ENCODE measurements around the gene TCF4.

TCF4 gene

DNA sequence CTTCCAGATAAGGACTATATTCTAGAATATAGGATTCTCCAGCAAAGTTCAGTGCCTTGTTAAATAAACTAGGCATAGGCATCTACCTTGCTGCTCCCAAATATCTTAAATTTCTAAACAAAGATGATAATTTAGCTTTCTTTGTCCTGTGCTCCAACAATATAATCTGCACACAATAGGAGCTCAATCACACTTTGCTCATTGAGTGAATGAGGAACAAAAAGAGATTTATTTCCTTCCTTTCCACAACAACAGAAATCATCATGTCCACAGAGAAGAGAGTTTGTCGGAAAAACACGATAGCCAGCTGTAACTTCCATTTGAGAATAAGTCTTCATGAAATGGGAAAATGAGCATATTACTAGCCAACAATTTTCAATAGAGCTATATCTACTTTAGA, 256.7 kb downstream of the TCF4 start:
- Histone ChIP-seq H3K36me3 (ENCODE audit: insufficient read depth, low read length) (no peaks in the 10 kb centered on the region), H3K9me3 (ENCODE audit: control insufficient read depth, insufficient read depth, low read length) (no peaks in the 10 kb centered on the region), H3K9ac (ENCODE audit: low read depth, low read length) (no peak overlapping the region), H3K4me1 (ENCODE audit: insufficient read depth, low read length) (no peaks in the 10 kb centered on the region)

DNA sequence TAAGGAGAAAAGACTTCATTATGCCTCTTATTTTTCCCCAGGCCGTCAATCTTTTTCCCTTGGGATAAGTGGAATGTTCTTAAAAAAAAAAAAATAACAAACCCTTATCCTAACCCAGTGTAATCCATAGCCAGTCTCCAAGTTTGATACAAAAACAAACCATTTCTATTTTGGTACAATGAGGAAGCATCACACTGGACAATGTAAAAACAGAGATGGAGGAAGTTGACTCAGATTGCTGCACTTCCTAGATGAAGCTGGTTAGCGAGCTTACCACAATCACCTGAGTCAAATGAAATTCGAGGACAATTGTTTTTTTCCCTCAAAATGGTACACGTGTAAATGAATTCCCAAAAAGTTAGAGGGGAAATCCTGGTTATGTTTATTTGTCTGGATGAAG, 259.7 kb downstream of the TCF4 start:
- no peaks in the 10 kb centered on the region for H3K9me3 ChIP-seq (ENCODE audit: control insufficient read depth, insufficient read depth, low read length)
- H3K4me1 ChIP-seq (ENCODE audit: insufficient read depth, low read length) = no peaks in the 10 kb centered on the region
- no peak overlapping the region for H3K9ac ChIP-seq (ENCODE audit: low read depth, low read length)
- no peaks in the 10 kb centered on the region for H3K36me3 ChIP-seq (ENCODE audit: insufficient read depth, low read length)

DNA sequence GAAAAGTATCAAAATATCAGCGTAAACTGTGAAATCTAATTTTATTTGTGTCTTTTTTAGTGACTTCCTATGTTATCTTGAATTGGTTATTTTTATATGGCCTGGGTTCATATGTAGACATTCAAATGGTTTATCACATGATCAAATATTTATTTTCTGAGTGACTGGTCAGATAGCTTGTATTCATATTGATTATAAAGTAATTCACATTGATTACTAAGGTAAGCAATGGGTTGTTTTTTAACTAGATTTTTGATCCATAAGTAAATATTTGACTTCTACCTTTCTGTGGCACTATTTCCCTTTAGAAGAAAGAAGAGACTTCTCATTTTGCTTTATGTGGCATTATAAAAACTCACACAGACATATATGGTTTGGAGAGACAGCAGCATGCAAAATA, 260.5 kb downstream of the TCF4 start:
- no peaks in the 10 kb centered on the region for H3K9me3 ChIP-seq (ENCODE audit: control insufficient read depth, insufficient read depth, low read length)
- H3K4me1 ChIP-seq (ENCODE audit: insufficient read depth, low read length) = no peaks in the 10 kb centered on the region
- H3K36me3 ChIP-seq (ENCODE audit: insufficient read depth, low read length) = no peaks in the 10 kb centered on the region
- H3K9ac ChIP-seq (ENCODE audit: low read depth, low read length) = no peak overlapping the region

DNA sequence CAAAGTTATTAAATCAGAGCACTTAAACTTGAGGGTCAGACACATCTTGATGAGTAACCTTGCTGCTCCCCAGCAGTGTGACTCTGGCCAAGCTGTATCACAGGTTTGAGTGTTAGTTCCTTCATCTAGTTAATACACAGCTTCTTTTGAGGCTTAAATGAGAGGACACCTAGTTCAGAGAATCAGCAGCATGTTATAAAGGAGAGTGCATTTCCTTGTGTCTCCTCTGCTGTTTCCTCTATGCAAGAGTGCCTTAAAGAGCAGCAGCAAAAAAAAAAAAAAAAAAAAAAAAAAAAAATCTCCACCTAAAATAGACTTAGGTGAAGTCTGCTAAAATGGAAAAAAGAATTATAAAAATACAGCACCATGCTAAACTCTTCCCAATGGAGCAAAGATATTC, 261.9 kb downstream of the TCF4 start:
- no peaks in the 10 kb centered on the region for H3K4me1 ChIP-seq (ENCODE audit: insufficient read depth, low read length)

DNA sequence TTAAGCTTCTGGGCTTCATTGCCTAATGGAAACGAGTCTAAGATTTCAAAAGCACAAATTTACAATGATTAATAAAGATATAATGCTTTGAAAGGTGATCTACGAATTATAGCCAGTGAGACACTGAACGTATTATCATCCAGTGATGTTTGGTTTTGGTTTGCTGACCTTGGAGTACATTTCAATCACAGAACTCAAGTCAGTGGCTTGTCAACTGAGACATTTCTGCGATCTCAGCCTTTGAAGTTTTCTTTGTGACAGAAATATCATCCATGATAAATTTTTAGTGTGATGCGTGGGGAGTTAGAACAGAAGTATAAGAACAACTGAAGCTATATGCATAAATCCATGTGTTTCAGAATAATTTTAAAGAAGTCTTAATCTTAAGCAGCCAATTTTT, 263.8 kb downstream of the TCF4 start:
- no peaks in the 10 kb centered on the region for H3K4me1 ChIP-seq (ENCODE audit: insufficient read depth, low read length)
- H3K9ac ChIP-seq (ENCODE audit: low read depth, low read length) = no peak overlapping the region

More for the DNA sequence above, 261.9 kb downstream of the TCF4 start:
- no peaks in the 10 kb centered on the region for H3K36me3 ChIP-seq (ENCODE audit: insufficient read depth, low read length)
- H3K9ac ChIP-seq (ENCODE audit: low read depth, low read length) = no peak overlapping the region
- no peaks in the 10 kb centered on the region for H3K9me3 ChIP-seq (ENCODE audit: control insufficient read depth, insufficient read depth, low read length)

DNA sequence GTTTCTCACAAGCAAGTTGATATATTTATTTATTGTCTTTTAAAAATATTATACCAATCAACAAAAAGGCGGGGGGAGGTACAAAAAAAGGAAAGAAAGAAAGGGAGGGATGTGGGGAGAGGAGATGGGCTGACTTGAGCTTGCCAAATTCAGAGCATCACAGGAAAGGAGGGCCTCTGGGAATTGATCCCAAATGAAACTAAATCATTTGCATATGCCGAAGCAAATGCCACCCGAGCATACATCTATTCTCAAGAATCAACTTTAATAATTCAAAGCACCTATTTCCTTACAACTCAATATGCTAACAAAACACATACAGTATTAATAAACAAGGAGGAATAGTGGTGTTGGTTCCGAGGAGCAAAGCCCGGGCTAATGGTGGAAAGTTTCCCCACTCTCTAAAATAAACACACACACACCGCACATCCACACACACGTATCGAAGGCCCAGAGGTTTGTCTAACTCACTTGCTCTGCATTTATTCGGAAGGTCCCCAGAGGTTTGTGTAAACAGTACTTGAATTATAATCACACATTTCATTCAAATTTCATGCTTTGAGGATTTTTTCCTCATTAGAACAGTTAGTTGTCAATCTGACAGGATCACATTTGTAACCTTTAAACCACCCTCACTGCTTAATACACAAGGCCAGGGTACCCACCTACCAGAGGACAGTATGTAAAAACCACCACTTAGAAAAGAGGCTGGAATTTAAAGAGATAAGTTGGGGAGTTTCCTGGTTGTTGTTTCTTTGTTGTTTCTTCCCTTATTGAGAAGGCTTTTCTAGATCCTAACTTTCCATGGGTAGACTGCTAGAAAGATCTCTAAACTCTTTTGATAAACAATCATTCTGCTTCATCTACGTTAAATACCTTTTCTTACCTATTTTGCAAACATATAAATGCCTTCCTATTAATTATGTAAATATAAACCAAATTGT, 264.7 kb downstream of the TCF4 start:
- Histone ChIP-seq H3K4me1 (ENCODE audit: insufficient read depth, low read length) (0 out of 2 replicates have a peak, but pooled peaks cover 3% of the 10 kb centered on the region), H3K36me3 (ENCODE audit: insufficient read depth, low read length) (no peaks in the 10 kb centered on the region), H3K9me3 (ENCODE audit: control insufficient read depth, insufficient read depth, low read length) (no peaks in the 10 kb centered on the region), H3K9ac (ENCODE audit: low read depth, low read length) (peak overlapping the region; percentile 50; the same call in 1 of the 2 replicates)

More for the DNA sequence above, 263.8 kb downstream of the TCF4 start:
- Histone ChIP-seq H3K9me3 (ENCODE audit: control insufficient read depth, insufficient read depth, low read length) (no peaks in the 10 kb centered on the region), H3K36me3 (ENCODE audit: insufficient read depth, low read length) (no peaks in the 10 kb centered on the region)

DNA sequence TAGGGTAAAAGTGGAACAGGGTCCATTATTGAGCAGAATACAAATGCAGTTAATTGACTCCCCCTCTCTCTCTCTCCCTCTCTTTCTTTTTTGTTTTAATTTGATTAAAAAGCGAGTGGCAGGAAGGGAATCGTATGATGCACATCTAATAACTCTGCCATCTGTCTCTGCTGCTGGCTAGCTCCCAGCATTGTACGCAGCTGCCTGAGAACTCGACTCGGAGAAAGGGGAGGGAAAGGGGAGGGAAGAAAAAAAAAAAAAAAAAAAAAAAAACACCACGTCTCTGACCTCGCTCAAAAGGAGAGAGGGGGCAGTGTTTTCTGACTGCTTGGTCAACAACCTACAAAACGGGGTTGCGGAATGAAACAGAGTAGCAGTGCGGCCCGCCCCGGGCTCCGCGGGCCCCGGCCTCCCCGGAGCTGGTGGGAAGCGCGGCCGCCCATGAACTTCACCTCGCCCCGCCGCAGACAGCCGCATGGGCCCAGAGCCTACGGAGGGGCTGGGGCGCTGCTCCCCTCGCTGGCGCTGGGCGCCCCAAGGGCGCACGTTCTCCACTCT, 265.7 kb downstream of the TCF4 start:
- H3K9ac ChIP-seq (ENCODE audit: low read depth, low read length) = peak overlapping the region; percentile 50; the same call in 1 of the 2 replicates
- H3K4me1 ChIP-seq (ENCODE audit: insufficient read depth, low read length) = 0 out of 2 replicates have a peak, but pooled peaks cover 3% of the 10 kb centered on the region
- no peaks in the 10 kb centered on the region for H3K9me3 ChIP-seq (ENCODE audit: control insufficient read depth, insufficient read depth, low read length)
- no peaks in the 10 kb centered on the region for H3K36me3 ChIP-seq (ENCODE audit: insufficient read depth, low read length)

DNA sequence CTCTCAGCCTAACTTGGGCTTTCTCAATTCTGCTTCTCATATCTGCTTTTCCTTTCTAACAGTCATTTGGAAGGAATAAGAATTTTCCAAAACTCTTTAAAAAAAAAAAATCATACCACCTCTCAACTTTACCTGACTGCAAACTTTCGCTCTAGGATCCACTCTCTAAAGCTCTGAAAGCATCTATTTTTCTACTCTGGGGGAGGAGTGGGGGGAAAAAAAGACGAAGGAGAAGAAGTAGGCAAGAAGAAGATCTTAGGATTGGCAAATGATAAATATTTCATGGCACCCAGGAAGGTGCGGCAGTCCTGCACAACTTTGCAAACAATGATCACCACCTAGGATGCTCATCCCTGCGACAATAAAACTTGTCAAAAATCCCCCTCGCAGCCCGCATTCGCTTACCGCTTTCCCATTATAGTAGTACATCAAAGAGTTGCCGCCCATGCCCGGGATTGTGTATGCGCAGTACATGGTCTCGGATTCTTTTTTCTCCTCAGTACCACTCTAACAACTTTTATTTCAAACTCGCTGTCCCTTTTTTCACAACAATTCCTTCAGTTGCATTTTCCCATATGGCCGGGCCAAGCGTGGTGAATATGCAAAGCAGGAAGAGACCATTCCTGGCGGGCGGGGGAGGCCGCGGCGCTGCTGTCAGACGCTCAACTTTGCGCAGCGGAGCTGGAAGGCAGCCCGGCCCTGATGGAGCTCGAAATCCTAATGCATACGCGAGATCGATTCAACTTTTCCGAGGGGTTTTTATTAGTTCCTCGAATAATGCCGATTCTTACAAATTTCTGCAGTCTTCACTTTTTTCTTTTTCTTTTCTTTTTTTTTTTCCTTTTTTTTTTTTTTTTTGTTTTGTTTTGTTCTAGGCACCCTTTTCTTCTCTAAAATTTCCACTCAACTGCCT, 266.5 kb downstream of the TCF4 start:
- no peaks in the 10 kb centered on the region for H3K9me3 ChIP-seq (ENCODE audit: control insufficient read depth, insufficient read depth, low read length)
- 0 out of 2 replicates have a peak, but pooled peaks cover 3% of the 10 kb centered on the region for H3K4me1 ChIP-seq (ENCODE audit: insufficient read depth, low read length)
- H3K36me3 ChIP-seq (ENCODE audit: insufficient read depth, low read length) = no peaks in the 10 kb centered on the region
- peak overlapping the region; percentile 50; the same call in 1 of the 2 replicates for H3K9ac ChIP-seq (ENCODE audit: low read depth, low read length)

DNA sequence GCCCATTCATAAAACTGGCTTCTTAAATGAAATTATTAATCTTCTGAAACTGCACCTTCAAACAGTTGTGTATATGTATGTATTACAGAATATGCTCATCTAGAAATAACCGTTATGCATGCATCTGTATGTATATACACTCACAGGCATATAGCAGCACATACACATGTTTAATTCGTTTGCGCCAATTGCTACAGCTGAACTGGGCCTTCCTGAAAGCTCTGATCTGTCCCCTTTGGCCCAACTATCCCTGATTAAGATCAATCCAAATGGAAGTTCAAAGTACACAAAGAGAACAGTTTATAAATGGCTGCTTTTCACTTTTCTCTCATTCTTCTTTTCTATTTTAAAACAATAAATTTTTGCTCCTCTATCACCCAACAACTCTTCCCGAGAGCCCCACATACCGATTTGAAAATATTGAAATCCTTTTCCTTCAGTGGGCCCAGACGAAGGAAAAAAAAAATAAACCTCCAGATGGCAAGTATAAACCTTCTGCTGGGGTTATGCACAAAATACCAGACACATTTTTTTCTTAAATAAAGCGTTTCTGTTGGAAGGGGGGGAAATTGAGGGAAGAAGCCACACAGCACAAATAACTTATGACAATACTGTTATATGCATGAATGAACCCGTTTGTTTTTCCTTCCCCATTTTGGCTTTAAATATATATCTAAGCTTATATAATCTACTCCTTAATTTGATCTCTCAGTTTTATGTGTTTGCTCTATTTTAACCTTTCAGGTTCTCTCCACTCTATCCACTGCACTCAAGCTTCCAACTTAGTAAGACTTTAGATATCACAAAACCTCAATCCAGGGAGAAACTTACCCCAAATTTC, 267.3 kb downstream of the TCF4 start:
- H3K36me3 ChIP-seq (ENCODE audit: insufficient read depth, low read length) = no peaks in the 10 kb centered on the region
- peak overlapping the region; percentile 50; the same call in 1 of the 2 replicates for H3K9ac ChIP-seq (ENCODE audit: low read depth, low read length)
- H3K4me1 ChIP-seq (ENCODE audit: insufficient read depth, low read length) = 0 out of 2 replicates have a peak, but pooled peaks cover 3% of the 10 kb centered on the region
- no peaks in the 10 kb centered on the region for H3K9me3 ChIP-seq (ENCODE audit: control insufficient read depth, insufficient read depth, low read length)

DNA sequence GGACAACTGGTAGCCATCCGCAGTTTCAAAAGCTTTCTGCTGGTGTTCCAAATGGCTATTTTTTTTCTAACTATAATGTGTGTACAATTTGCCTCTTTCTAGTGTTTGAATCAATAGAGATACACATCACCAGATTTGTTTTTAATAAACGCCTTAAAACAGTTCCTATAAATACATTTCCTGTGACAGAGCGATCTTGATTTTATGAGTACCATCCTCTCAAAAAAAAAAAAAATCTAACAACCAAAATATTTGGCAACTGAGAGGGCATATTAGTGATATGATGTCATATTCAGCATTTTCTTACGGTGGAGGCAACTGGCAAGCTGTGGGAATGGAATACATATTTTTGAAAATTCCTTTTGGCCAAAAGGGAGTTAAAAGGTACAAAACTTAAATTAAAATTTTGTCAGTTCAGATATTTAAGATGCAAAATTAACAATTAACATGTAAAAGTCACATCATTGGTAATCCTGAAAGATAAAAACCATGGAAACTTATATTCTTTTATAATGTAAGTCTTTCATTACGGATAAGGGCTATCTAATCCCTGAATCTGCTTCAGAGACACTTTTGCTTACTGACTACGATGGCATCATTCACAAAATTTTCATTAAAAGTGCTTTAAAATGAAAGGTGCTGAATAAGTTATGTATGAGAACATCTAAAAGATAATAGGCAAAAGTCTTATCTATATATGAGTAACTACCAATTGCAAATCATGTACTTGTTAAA, 268.4 kb downstream of the TCF4 start:
- Histone ChIP-seq H3K4me1 (ENCODE audit: insufficient read depth, low read length) (peaks cover 11% of the 10 kb centered on the region), H3K9ac (ENCODE audit: low read depth, low read length) (no peak overlapping the region), H3K9me3 (ENCODE audit: control insufficient read depth, insufficient read depth, low read length) (no peaks in the 10 kb centered on the region), H3K36me3 (ENCODE audit: insufficient read depth, low read length) (no peaks in the 10 kb centered on the region)

DNA sequence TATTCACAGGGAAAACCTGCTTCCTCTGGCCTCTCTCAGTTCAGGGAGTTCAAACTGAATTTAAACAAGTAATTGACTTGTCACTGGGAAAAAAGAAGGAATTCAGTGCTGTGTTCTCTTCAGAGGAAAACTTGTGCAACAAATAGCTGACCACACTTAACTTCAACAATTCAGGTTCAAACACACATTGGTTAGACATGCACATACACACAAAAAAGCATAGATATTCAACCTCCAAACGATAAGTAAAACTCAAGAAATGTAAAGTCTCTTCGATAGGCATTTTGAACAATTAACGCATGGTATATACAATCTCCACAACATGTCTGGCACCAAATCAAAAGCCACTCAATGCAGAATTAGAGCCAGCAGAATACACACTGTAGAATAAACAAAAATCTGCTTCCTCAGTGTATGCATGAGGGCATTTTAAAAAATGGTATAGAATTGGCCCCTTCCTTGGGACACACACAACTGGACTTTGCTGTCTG, 269.0 kb downstream of the TCF4 start:
- Histone ChIP-seq H3K9me3 (ENCODE audit: control insufficient read depth, insufficient read depth, low read length) (no peaks in the 10 kb centered on the region), H3K4me1 (ENCODE audit: insufficient read depth, low read length) (peaks cover 17% of the 10 kb centered on the region), H3K9ac (ENCODE audit: low read depth, low read length) (no peak overlapping the region), H3K36me3 (ENCODE audit: insufficient read depth, low read length) (no peaks in the 10 kb centered on the region)

DNA sequence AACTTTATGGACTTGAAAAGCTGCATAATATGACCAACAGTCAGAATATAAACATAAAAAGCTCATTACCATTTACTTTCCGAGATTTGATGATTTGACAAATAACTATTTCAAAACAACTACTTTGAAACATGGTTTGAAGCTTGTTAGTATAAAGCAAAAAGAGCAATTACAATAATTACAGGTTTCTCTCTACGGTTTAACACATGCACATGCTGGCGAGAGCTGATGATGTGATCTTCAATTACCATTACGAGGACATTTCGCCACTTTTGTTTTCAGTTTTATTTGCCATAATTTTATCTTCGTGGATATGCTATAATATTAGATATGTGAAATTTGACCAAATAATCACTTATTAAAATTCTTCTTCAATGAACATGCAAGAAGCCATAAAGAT, 270.1 kb downstream of the TCF4 start:
- Histone ChIP-seq H3K9me3 (ENCODE audit: control insufficient read depth, insufficient read depth, low read length) (no peaks in the 10 kb centered on the region), H3K36me3 (ENCODE audit: insufficient read depth, low read length) (no peaks in the 10 kb centered on the region), H3K4me1 (ENCODE audit: insufficient read depth, low read length) (peaks cover 19% of the 10 kb centered on the region), H3K9ac (ENCODE audit: low read depth, low read length) (no peak overlapping the region)

DNA sequence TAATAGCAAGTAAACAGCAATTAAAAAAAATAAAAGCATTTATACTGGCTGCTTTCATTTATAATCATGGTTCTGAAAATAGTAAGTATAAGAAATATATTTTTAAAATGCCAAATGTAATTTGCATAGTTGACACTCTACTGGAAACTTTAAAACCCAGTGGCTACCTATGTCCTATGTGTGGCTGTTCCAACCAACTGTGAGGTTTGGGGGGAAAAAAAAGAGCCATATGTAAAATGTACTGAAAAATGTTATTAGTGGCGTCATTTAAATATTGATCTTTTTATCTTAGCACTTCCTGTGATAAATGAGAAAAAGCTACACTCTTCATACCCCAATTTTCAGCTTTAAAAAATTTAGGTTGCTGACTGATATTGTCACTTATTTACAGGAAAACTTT, 270.7 kb downstream of the TCF4 start:
- no peaks in the 10 kb centered on the region for H3K36me3 ChIP-seq (ENCODE audit: insufficient read depth, low read length)
- peaks cover 19% of the 10 kb centered on the region for H3K4me1 ChIP-seq (ENCODE audit: insufficient read depth, low read length)
- no peak overlapping the region for H3K9ac ChIP-seq (ENCODE audit: low read depth, low read length)
- H3K9me3 ChIP-seq (ENCODE audit: control insufficient read depth, insufficient read depth, low read length) = no peaks in the 10 kb centered on the region
